Superior temporal gyrus (tissue), 1 donor: ENCODE data around the gene PSMB5.

Source experiments
- DNase-seq: peaks from one replicate; pipeline ENCODE4 v3.0.0-alpha.2; 2016; ENCODE audit errors: extremely low spot score

Gene PSMB5

DNA sequence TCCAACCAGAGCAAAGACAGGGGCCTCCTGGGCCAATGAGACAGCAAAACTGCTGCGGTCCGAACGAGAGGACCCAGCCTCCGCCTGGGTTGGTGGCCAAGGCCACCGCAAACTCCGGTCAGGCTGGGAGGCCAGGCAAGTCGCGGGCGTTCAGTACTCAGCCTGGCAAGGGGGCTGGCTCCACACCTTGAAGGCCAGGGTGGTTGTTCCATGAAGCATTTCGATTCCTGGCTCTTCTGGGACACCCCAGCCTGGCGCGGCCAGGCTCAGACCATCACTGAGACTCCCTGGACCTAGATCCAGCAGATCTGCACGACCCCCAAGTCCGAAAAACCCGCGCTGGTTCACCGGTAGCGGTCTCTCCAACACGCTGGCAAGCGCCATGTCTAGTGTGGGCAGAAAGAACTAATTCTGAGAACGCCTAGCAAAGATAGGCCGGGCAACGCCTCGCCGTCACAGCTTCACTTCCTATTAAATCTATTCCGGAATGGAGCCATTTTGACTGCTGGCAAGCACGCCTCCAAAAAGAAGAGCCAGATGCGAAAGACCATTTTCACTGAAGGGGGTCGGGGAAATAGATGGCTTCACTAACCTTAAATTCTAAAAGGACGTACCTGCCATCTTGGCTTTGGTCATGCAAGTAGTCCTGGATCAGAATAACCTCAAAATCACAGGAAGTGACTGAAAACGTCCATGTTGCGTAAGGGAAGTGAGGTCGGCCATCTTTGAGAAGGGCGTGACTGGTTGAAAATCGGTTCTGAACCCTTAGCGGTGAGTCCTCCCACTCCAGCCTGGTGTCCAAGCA, at the start of gene PSMB5:
Gene PSMB5 (minus strand): TSS at position 403 of the 805 bp plus-strand sequence. CDS start 19 bp downstream, at position 384.
- peak; percentile 98 for DNase-seq

DNA sequence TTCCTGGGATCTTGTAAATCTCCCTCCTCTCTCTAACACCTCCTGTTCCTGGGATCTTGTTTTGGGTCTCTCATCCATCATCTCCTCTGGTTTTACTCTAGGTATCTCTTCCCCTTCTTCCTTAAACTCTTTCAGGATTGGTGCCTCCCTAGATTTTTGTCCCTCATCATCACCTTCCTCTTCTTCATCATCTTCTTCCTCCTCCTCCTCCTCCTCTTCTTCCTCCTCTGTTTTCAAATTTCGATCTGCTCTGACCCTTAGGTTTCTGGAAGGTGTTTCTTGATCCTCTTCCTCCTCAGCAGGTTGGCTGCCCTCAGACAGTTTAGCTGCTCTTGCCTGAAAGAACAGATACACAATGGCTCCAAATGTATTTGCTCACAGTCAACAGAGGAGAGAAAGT, 45.8 kb upstream of the PSMB5 start:
- no peak for DNase-seq

DNA sequence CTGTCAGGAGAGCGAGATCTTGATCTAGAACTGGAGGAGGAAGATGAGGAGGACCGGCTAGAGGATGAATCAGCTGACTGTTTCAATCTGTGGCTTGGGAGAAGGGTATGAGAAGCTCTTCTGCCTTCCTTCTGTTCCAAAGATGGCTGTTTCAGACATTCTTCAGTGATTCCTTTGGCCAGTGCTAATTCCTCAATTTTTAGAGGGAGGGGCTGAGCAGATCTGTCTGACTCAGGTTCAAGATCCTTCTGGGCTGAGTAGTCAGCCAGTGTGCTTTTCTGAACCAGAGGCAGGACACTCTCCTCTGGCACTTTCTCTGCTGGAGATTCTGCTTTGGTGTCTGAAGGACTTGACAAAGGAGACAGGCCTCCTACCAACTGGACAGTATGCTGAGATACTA, 45.0 kb upstream of the PSMB5 start:
- DNase-seq: no peak

DNA sequence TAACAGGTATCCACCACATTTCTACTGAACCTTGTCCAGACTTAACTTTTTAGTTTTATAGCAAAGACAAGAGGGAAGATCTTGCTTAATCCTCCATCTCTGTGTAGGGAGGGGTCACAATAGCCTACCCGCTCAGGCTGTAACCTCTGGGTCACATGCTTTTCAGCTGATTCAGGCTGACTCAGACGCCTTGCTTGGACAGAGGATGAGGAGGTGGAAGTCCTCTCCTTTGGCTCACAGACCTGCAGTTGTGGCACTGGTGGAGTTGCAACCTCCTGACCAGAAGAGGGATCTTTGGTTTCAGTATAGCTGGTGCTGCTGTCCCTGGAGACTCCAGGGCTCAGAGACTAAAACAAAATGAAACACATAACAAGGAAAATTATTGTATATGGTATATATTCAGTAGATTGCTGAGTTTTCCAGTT, 44.0 kb upstream of the PSMB5 start:
- no peak for DNase-seq

DNA sequence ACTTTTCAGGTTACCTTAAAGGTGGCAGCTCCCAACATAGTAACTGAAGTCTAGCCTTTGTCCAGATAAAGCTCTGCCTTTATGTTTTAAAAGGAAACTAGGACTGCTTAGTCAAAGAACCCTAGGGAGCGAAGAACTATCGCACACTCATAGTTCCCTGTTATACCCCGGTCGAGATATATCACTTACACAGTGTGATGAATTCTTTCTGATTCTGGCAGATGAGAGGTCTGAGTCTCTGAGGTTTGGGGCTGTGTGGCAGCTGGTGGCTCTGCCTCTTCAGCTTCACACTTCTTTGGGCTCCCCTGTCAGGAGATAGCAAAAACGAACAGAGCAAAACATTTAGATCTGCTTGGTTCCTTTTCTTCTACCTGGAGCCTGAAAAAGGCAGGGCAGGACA, 43.3 kb upstream of the PSMB5 start:
- no peak for DNase-seq

DNA sequence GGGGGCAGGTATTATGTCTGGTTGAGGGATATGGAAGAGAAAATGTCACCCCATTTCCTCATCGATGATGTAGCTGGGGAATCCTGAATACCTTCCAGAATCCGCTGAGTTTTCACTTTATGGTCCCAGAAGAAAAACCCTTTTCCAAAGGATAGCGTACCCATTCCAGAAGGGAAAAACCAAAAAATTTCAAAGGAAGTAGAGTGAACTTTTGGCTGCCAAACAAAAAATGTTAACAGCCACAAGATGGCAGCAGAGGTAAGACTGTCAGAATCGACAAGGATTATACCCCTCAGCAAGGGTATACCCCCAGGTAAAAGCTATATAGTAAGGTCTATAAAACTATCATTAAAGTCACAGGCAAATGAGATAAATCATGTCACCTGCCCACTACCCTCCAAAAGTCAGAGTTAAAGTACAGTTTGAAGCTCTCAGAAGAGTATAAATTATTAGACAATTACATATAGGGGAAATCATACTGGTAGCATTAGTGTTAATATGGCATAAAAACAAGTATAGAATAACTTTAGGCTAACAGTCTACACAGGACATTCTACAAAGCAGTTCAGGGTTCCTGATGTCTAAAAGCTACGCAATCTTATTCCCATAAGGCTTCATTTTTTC, 42.2 kb upstream of the PSMB5 start:
- peak; percentile 76 for DNase-seq

DNA sequence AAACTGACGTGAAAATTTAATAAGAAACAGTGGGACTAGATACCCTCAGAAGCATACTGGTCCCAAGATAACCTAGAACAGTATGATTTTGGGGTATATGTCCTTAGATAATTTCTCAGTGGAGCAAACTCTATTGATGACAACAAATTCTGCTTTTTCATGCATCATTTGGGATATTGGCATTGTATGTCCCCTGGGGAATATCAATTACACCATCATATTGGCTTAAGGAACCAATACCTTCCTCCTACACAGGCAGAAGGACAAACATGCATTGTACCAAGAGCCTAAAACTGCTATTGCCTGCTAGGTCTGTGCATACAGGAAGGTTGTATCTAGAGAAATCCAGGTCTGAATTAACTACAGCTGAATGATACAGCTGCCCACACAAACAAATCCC, 40.2 kb upstream of the PSMB5 start:
- DNase-seq: no peak

DNA sequence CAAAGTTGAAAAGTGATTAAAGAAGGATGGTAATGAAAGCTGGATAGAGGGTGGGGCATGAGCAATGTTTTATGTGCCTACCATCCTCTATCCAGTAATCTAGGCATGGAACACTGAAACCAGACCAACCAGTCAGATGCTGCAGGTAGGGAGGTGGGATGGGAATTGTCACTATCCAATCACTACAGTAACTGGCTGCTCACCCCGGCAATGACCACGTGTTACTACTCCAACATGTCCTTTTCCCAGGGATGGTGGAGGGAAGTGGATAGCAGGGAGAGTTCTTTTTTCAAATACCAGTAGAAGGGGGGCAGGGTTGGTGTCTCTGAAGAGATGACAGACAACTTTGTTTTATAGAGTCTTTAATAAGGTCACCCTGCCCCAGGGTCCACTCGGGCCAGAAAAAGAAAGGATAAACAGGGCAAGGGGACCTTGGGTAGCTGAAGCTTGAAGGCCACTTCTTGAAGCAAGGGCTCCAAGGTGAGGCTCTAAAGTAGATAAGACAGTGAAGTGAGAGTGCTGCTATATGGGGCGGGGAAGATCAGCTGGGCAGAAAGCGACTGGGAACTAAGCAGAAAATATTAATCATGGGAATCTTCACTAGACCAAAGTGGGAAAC, 37.3 kb upstream of the PSMB5 start:
- DNase-seq: no peak

DNA sequence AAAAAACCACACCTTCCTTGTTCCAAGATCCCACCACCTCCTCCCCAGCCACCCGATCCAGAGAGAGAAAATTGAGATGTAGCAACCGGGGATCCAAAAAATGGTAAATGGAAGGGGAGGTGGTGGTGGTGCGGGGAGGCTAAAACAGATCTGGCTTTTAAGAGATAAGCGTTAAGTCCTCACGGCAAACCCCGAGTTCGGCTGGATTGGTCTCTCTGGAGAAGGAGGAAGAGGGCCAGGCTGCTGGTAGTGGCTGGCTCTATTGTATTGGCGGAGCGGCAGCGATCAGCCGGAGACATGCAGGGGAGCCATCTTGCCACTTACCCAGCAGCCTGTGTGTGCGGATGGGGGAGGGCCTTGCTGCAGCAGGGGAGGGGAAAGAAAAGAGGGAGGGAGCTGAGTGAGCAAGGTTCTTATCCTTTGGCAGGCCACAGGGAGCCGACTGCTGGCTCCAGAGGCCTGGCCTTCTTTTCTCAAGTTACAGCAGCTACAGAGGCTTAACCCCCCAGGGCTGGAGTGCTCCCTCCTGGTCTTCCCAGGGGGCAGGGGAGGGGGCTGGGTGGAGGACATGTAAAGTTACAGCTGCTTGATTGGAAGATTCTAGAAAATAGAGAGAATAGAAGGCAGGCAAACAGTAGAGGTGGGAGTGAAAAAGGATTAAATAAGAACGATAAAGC, 36.7 kb upstream of the PSMB5 start:
- DNase-seq: peak; percentile 87

DNA sequence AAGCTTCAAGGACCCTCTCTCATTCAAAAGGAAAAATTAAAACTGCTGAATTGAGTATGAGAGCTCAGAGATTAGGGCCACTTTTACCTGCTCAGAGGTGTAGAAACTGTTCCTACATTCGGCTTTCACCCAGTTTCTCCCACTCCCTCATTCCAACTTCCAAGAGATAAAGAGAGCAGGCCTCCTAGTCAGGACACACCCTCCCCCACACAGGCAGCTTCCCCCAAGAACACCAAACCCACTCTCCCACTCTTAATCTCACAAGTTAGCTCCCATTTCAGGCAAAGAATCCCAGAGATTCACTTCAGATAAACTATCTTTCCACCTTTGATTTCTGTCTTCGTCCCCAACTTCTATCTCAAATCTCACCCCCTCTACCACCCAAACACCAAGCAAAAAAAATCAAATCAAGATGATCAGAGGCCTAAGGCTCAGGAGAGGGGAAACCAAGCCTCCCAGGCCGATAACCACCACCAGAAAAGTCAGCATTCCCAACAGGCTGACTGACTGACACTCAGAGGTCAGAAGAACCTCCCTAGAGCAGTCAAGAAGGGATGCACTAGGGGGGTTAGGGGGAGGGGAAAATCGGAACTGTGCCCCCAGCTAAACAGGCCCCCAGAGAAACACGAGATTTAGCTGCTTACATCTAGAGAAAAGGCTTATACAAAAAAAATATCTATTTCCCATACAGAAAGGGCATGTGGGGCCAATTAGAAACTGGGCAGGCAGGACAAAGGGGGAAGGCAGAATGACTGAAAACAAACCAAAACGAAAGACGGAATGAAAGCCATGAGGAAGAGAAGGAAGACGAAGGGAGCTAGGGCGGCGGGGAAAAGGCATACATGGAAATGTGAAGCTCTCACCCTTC, 35.8 kb upstream of the PSMB5 start:
- no peak for DNase-seq

DNA sequence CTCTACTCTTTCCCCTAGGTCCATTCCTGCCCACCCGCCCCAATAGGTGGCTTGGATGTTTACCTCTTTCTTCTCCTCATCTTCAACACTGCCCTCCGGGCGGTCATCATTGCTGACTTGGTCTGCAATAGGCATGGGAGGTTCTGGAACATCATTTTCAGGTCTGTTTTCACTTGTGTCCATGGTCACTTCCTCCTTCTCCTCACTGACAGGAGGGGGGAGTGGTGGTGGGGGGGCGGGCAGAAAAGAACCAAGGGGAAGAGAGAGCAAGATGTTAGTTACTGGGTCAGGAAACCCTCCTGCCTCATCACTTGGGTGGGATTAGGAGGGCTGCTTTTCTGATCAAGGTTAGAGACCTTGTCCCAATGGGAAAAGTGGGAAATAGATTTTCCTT, 34.7 kb upstream of the PSMB5 start:
- DNase-seq: no peak

DNA sequence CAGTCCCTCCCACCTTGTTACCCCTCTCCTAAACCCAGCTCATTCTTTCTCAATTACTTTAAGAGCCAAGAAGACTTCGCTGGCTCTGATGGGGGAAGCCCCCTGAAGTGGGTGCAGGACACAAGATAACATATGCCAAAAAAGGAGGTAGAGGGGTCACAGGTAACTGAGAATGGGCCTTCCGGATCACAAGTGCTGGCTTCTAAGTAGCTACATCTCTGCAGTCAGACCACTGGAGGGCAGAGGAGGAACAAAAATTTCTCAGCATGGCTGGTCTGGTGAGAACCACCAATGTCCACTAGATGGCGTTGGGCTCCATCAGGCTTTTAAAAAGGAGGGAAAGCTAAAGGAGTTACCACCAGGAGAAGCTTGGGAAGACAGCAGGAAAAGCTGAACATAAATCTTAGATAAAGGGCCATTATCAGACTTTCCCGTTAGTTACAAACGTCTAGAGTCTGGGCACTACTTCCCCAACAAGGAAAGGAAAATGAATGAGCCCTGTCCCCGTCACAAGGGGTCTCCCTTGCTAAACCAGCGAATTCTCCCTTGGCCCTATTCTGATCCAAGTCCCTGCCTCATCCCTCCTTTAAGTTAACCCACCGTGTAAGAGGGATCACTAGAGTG, 34.2 kb upstream of the PSMB5 start:
- peak; percentile 98 for DNase-seq

DNA sequence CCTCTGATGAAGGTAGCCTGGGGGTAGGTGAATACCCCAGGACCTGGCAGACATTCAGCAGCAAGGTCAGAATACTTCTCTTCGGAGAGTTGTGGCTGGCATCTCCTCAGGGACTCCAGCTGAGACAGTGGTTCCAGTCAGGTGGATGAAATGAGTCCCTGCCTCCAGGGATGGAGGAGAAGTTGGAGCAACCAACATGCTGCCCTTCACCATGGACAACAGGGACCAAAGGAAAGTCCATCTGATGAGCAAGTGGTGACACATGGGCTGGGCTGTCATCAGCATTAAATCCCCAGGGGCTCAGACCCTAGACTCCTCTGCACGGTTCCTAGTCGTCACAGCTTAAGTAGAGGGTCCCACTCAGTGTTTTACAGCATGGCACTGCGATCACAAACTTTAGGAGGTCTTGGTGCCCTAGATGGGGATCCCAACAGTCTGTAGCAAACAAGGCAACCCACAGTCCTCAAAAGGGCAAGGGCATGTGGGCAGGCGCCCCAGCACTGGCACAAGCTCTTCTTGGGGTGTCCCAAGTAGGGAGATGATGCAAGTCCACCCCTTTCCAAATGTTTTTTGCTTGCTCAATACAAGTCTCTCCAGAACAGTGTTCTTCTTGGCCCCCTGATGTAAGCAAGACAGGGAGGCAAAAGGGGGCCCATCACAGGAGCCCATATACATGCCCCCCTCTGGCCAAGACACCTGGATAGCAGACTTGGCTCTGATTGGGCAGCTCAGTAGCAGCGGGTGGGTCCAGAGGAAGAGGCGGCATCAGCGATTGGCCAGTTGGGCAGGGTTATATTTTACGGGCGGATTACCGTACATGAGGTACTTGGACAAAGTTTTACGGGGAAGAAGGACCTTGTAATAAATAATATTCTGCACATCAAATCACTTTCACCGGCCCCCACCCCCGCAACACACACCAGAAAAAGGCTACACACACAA, 33.4 kb upstream of the PSMB5 start:
- no peak for DNase-seq

DNA sequence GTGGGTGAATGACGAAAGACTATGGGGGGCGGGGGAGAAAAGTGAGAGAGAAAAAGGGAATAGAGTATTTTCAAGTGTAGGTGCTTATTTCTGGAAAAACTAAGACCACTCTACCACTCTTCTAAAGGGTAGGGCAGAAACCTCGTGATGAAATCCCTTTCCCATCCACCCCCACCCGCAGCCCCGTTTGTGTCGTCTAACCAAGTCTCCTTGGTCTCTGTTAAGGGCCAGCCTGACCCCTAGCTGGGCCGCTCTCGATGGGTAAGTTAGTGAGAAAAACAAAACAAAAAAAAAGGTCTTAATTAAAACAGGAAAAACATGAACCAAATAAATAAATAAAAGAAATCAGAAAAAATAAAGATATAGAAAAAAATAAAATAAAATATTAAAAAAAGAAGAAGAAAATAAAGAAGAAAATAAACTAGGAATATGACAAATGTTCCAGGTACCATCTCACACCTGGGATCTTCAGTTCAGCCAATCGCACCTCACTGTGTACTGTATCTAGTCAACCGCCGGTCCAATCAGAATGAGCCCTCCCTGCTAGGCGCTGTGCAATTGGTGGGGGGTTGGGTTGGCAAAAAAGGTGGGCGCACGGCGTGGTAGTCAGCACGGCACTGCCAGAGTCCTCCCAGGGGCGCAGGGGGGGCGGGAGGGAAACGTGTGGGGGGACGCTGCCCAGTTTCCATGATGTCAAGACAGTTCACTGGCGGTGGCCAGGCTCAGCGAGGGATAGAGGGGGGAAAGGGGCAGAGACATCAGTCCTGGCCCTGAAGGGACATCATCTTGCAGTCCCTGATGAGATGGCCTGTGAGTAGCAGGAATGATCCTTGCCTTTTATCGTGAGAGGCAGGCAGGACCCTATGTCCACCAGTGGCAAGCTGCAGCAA, 32.4 kb upstream of the PSMB5 start:
- no peak for DNase-seq

DNA sequence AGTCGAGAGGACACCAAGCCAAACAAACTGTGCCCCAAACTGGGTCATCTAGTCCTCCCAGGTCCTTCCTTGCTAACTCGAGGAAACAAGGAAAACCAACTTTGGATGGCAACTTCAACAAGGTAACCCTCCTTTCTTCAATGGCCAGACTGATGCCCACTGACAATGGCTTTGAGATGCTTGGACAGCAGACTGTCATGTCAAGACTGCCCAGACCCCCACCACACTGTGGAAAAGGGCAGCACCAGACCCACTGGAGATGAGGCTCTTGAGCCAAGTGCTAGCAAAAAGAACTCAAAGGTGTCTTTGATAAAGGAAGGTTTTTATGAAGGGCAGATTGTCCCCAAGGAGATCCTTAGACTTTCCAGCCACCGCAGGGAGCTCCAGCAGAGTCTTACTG, 31.7 kb upstream of the PSMB5 start:
- no peak for DNase-seq

DNA sequence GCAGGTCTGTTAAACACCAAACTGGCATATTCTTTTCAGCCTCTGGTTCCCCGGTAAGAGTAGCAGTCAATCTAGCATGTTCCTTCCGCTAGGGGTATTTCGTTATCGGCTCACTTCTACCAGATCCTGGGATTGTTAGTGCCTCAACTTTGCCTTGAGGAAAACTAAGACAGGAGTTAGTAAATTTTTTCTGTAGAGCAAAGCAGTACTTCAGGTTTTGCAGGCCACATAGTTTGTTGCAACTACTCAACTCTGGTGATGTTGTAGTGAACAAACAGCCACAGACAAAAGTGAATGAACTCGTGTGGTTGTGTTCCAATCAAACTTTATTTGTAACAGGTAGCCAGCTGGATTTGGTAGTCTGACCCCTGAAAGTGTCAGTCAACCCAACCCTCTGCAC, 28.9 kb upstream of the PSMB5 start:
- DNase-seq: no peak

DNA sequence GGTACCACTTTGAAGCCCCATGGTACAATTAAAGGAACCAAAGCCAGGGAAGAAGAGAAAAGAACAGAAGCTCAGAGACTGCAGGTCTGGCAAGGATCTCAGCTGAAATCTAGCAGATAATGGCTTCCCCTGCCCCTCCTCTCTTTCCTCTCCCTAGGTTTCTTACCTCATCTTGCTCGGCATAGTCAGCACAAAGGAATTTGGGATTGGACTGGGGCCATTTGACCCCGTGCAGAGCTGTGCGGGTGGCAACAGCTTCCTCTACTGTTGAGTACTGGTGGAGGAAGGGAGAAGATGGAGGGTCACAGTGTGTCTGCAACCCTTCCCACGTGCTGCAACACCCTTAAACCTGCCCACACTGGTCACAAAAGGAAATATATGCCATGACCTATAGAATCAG, 27.3 kb upstream of the PSMB5 start:
- DNase-seq: no peak

DNA sequence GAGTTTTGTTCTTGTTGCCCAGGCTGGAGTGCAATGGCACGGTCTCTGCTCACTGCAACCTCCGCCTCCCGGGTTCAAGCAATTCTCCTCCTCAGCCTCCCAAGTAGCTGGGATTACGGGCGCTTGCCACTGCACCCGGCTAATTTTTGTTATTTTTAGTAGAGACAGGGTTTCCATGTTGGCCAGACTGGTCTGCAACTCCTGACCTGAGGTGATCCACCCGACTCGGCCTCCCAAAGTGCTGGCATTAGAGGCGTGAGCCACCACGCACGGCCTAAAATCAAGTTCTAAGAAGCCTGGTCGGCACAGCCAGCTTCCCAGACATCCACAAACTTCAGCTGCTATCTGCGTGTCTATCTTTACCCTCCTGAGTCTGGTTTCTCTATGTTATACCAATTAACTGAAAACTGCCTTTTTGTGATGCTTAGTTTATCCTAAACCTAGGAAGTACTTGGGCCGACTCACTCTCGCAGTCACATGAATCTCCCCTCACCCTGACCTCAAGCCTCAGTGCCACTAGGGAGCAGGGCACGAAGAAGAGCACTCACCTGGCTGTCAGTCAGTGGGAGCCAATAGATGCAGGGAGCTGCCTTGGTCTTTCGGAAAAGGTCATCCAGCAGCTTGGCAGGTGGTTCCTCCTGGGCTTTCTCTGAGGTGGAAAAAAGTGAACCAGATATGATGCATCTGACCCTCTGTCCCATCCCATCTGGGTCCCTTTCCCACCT, 26.0 kb upstream of the PSMB5 start:
- DNase-seq: no peak
